ENCODE data around the gene AKR1B15.

AKR1B15 gene

GRCh38 chr7:134618756-134619530 lies 70.0 kb downstream of the AKR1B15 start:
- DNase-seq (ENCODE audit: low read depth) = no peak

DNA sequence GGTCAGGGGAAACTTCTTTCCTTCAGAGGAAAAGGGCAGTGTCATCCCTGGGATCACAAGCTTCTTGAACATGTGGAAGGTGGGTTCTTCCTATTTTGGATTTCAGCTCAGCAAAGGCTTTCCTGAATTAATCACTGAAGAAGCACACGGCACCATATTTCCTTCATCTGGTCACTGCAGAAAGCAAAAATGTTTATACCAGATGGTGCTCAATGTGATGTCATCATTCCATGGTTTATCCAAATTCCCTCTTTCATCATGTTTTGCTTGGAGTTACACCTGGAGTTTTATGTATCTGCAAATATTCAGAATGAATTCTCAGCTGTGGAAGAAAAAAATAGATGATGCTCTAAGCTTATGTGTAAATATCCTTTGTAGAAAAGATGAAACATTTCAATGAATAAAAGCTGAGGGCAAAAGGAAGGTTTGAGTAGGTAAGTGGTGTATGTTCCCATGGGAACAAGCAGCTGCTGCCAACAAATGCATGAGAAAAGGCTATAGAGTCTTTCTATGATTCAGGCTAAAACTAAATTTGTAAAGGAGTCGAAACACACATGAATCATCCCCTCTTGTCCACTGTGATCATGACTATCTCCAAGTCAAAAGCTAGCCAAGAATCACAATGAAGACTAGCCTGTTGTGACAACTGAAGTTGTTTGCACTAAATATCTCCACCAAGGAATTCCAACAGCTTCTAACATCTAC lies 70.9 kb downstream of the AKR1B15 start:
- no peak for DNase-seq (ENCODE audit: low read depth)

GRCh38 chr7:134622303-134622995 lies 73.5 kb downstream of the AKR1B15 start:
- no peak for DNase-seq (ENCODE audit: low read depth)

DNA sequence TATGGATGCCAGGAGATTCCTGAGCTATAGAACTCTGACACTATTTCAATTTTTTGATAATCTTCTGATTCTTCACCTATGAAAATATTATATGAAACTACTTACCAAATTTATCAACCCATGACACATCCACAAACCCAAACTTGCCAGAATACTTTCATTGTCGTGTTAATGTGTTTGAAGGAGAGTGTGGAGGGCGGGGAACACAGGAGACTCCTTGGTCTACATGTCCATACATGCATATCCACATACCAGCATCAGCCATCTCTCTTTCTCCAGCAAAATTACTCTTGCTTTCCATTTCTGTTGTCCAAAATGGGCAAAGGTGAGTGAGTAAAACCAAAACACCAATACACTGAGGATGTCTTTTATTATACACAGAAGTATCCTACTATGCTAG lies 74.3 kb downstream of the AKR1B15 start:
- DNase-seq (ENCODE audit: low read depth) = no peak

GRCh38 chr7:134625550-134625949 lies 76.6 kb downstream of the AKR1B15 start:
- DNase-seq (ENCODE audit: low read depth) = no peak

- no peak for DNase-seq (ENCODE audit: low read depth)
Measured at GRCh38 chr7:134627109-134627774, 78.3 kb downstream of the AKR1B15 start.

- DNase-seq (ENCODE audit: low read depth) = no peak
Measured at GRCh38 chr7:134627775-134628153, 78.9 kb downstream of the AKR1B15 start.

GRCh38 chr7:134629445-134629844 lies 80.5 kb downstream of the AKR1B15 start:
- DNase-seq (ENCODE audit: low read depth) = no peak
